HepG2 (cell line): Measurements from ENCODE around the gene FBF1. TPM values are rescaled to one million over a fixed set of nuclear protein-coding genes. Genes with fewer than 3 reads are reported as not detected.

Experiments used
- AFF4 ChIP-seq: sonication (generic); formaldehyde crosslinking; IDR thresholded peaks from 2 replicates; pipeline ENCODE4 v1.4.0; 2020; ENCODE audit warnings: missing genetic modification reagents
- ATAD3A ChIP-seq: sonication (generic); formaldehyde crosslinking; IDR thresholded peaks from 2 replicates; pipeline ENCODE4 v1.4.0; 2020; ENCODE audit warnings: missing genetic modification reagents
- E2F1 ChIP-seq: sonication (generic); formaldehyde crosslinking; IDR thresholded peaks from 2 replicates; pipeline ENCODE4 v1.5.0; 2020; ENCODE audit warnings: missing genetic modification reagents
- ETV5 ChIP-seq: IDR thresholded peaks from 2 replicates; pipeline ENCODE4 v1.6.1; 2018; ENCODE audit warnings: missing biosample characterization, missing genetic modification reagents, inconsistent platforms, borderline replicate concordance
- MXI1 ChIP-seq: IDR thresholded peaks from 3 replicates; pipeline ENCODE4 v1.6.1; 2012; ENCODE audit warnings: low read depth, low read length, inconsistent platforms, borderline replicate concordance
- NR1H2 ChIP-seq: sonication (generic); formaldehyde crosslinking; IDR thresholded peaks from 2 replicates; pipeline ENCODE4 v1.8.1; 2022; ENCODE audit warnings: low read depth, missing genetic modification reagents, borderline replicate concordance
- SOX13 ChIP-seq, 3 experiments: fragments of 450-650 bp in 1 of 3; sonication (generic) in 1 of 3; formaldehyde crosslinking in 1 of 3; IDR thresholded peaks in 2 of 3; conservative IDR thresholded peaks in 1 of 3; 2 replicates each; pipeline versions ENCODE4 v1.5.0 to v1.6.1; 2016 to 2020; ENCODE audit warnings: antibody characterized with exemption in 1 of 3, mild to moderate bottlenecking in 1 of 3, missing compliant biosample characterization in 1 of 3, missing genetic modification reagents in 1 of 3, moderate library complexity in 1 of 3
- SRY ChIP-seq: sonication (generic); formaldehyde crosslinking; IDR thresholded peaks from 2 replicates; pipeline ENCODE4 v1.8.0; 2022; ENCODE audit warnings: mild to moderate bottlenecking, missing genetic modification reagents
- XBP1 ChIP-seq: sonication (generic); formaldehyde crosslinking; IDR thresholded peaks from 2 replicates; pipeline ENCODE4 v1.5.0; 2020; ENCODE audit warnings: missing genetic modification reagents
- ZNF205 ChIP-seq: IDR thresholded peaks from 2 replicates; pipeline ENCODE4 v1.6.1; 2018; ENCODE audit warnings: missing biosample characterization, missing genetic modification reagents
- ZNF558 ChIP-seq: sonication (generic); formaldehyde crosslinking; IDR thresholded peaks from 2 replicates; pipeline ENCODE4 v1.9.0; 2022; ENCODE audit warnings: mild to moderate bottlenecking, missing genetic modification reagents, borderline replicate concordance
- ZNF703 ChIP-seq: sonication (generic); formaldehyde crosslinking; IDR thresholded peaks from 2 replicates; pipeline ENCODE4 v1.5.1; 2020; ENCODE audit warnings: missing genetic modification reagents, mild to moderate bottlenecking, moderate library complexity, borderline replicate concordance
- ZNF83 ChIP-seq: sonication (generic); formaldehyde crosslinking; IDR thresholded peaks from 2 replicates; pipeline ENCODE4 v1.4.0; 2020; ENCODE audit warnings: missing genetic modification reagents, mild to moderate bottlenecking, borderline replicate concordance
- ZZZ3 ChIP-seq: sonication (generic); formaldehyde crosslinking; IDR thresholded peaks from 2 replicates; pipeline ENCODE4 v1.4.0; 2020; ENCODE audit warnings: missing genetic modification reagents, mild to moderate bottlenecking, borderline replicate concordance
- polyA plus RNA-seq, 8 experiments: library from polyadenylated mRNA; depleted of rRNA in 3 of 8; stranded (reverse) in 7 of 8; unstranded in 1 of 8; fragments of >200 nt; fragmentation: Illumina TruSeq in 4 of 8; extraction: Trizol in 4 of 8; gene quantifications; 2 replicates each; pipeline versions ENCODE4 v1.2.1 to v1.2.3, GENCODE V29; 2011 to 2016; ENCODE audit warnings: low read depth in 4 of 8, missing spikeins in 1 of 8, mixed read lengths in 1 of 8; ENCODE audit not compliant: insufficient read depth in 1 of 8
- total RNA-seq, 5 experiments: library from RNA; depleted of rRNA; stranded (reverse); fragments of >200 nt; fragmentation: Illumina TruSeq; extraction: Trizol; gene quantifications; 2 replicates each; pipeline ENCODE4 v1.2.3, GENCODE V29; 2016; ENCODE audit warnings: low read depth in 1 of 5
- TF ChIP-seq, protein P1 (sequence below): conservative IDR thresholded peaks from 2 replicates; pipeline ENCODE4 v1.6.1; 2018; ENCODE audit warnings: missing genetic modification reagents
- TF ChIP-seq, protein P2 (sequence below): sonication (generic); formaldehyde crosslinking; IDR thresholded peaks from 2 replicates; pipeline ENCODE4 v1.9.0; 2021; ENCODE audit warnings: missing genetic modification reagents, borderline replicate concordance
- TF ChIP-seq, protein P3 (sequence below): IDR thresholded peaks from 2 replicates; pipeline ENCODE4 v1.6.1; 2018; ENCODE audit warnings: missing genetic modification reagents, mild to moderate bottlenecking, missing compliant biosample characterization

FBF1 gene
- total and polyA plus RNA-seq, 2 of the 13 experiments (the other 11 are each of a cell fraction or from before 2014, with no cell fraction given), result 2.4 to 8.1 TPM

GRCh38 chr17:75978938-75979704 is 38.3 kb upstream of the FBF1 start, which contains the start of the genes ACOX1 and TEN1 (continued):
- TF ChIP-seq AFF4 (CRISPR knock-in tag) (peak; percentile 92), ZNF205 (CRISPR knock-in tag) (peak; percentile 66; the same call in 1 of the 2 replicates), XBP1 (peak; percentile 76; the same call in 1 of the 2 replicates), ATAD3A (CRISPR knock-in tag) (no peak), ETV5 (CRISPR knock-in tag) (peak; percentile 92), SRY (CRISPR knock-in tag) (no peak; the same call in 1 of the 2 replicates), MXI1 (peak; percentile 73; the same call in 1 of the 3 replicates), E2F1 (CRISPR knock-in tag) (peak; percentile 70; the same call in 1 of the 2 replicates), NR1H2 (no peak), ZNF83 (no peak), SOX13 (IDR thresholded peaks at IDR 0.05) (peak; percentile 42; the same call in 1 of the 2 replicates), SOX13 (CRISPR knock-in tag; conservative IDR thresholded peaks at IDR 0.05 in 1 of 2, IDR thresholded peaks at IDR 0.05 in 1 of 2) (peak in 1 of 2 experiments; percentile 74; a peak in 2 of 4 replicates), ZNF558 (no peak), ZNF703 (CRISPR knock-in tag) (no peak; the same call in 1 of the 2 replicates), ZZZ3 (CRISPR knock-in tag) (peak; percentile 59)
- TF ChIP-seq, protein P1, sequence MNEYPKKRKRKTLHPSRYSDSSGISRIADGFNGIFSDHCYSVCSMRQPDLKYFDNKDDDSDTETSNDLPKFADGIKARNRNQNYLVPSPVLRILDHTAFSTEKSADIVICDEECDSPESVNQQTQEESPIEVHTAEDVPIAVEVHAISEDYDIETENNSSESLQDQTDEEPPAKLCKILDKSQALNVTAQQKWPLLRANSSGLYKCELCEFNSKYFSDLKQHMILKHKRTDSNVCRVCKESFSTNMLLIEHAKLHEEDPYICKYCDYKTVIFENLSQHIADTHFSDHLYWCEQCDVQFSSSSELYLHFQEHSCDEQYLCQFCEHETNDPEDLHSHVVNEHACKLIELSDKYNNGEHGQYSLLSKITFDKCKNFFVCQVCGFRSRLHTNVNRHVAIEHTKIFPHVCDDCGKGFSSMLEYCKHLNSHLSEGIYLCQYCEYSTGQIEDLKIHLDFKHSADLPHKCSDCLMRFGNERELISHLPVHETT, result peak; percentile 65
- TF ChIP-seq, protein P2, sequence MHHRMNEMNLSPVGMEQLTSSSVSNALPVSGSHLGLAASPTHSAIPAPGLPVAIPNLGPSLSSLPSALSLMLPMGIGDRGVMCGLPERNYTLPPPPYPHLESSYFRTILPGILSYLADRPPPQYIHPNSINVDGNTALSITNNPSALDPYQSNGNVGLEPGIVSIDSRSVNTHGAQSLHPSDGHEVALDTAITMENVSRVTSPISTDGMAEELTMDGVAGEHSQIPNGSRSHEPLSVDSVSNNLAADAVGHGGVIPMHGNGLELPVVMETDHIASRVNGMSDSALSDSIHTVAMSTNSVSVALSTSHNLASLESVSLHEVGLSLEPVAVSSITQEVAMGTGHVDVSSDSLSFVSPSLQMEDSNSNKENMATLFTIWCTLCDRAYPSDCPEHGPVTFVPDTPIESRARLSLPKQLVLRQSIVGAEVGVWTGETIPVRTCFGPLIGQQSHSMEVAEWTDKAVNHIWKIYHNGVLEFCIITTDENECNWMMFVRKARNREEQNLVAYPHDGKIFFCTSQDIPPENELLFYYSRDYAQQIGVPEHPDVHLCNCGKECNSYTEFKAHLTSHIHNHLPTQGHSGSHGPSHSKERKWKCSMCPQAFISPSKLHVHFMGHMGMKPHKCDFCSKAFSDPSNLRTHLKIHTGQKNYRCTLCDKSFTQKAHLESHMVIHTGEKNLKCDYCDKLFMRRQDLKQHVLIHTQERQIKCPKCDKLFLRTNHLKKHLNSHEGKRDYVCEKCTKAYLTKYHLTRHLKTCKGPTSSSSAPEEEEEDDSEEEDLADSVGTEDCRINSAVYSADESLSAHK, result 0 out of 2 replicates have a peak, but pooled peaks have one; percentile 88
- TF ChIP-seq, protein P3, sequence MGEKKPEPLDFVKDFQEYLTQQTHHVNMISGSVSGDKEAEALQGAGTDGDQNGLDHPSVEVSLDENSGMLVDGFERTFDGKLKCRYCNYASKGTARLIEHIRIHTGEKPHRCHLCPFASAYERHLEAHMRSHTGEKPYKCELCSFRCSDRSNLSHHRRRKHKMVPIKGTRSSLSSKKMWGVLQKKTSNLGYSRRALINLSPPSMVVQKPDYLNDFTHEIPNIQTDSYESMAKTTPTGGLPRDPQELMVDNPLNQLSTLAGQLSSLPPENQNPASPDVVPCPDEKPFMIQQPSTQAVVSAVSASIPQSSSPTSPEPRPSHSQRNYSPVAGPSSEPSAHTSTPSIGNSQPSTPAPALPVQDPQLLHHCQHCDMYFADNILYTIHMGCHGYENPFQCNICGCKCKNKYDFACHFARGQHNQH (CRISPR knock-in tag), result peak; percentile 80
